HG03139 (cell line): ENCODE measurements around the gene MTMR3.

Source experiments
- ATAC-seq: cut with Tn5 transposase; IDR thresholded peaks from one replicate; pipeline ENCODE4 v1.9.1; 2021; ENCODE audit not compliant: unreplicated experiment

MTMR3 gene

GRCh38 chr22:30023099-30023660 lies 140.2 kb downstream of the MTMR3 start:
- no peak for ATAC-seq

- no peak for ATAC-seq
These were observed 141.3 kb downstream of the MTMR3 start for GRCh38 chr22:30024231-30024630.

GRCh38 chr22:30025221-30025620 lies 142.2 kb downstream of the MTMR3 start:
- ATAC-seq = no peak

GRCh38 chr22:30026756-30027155 lies 143.8 kb downstream of the MTMR3 start:
- no peak for ATAC-seq

- ATAC-seq = no peak
These were observed 144.2 kb downstream of the MTMR3 start for GRCh38 chr22:30027169-30027568.

DNA sequence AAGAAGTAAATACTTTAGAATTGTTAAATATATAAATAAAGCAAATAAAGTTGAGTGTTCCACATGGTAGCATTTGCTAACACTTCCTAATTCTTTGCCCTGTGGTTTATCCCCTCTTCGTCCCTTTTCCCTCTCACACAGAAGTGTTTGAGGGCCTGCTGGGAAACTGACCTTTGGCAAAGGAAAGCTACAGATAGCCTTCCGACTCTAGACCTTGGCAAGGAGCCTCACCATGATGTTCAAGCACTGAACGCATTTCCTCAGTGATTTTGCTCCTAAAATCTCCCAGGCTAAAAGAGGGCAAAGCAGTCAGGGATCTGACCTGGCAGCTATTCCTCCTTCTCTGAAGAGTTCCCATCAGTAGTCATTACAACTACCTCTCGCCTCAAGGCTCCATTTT lies 144.8 kb downstream of the MTMR3 start:
- ATAC-seq = no peak

- no peak for ATAC-seq
These were observed 145.8 kb downstream of the MTMR3 start for GRCh38 chr22:30028731-30029130.

DNA sequence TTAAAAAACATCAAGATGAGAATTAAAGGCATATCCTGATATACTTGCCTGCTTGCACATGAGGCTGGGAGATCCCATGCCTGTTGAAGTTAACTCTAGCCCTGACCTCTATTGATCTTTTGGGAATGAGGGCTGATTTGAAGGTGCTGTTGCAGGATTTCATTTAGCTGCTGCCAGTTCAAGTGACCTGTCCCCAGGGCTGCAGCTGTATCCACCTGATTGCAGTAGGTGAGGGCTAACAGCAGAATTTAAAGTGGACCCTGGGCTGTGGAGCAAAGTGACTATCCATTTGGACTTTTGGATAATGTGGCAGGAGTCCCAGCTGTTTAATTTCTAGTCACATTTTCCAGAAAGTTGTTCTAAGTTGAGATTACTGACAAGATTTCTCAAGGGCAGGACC lies 146.5 kb downstream of the MTMR3 start:
- ATAC-seq = no peak

- no peak for ATAC-seq
These were observed 147.4 kb downstream of the MTMR3 start for GRCh38 chr22:30030329-30030728.

- no peak for ATAC-seq
These were observed 148.4 kb downstream of the MTMR3 start for GRCh38 chr22:30031328-30031727.

GRCh38 chr22:30031764-30032455 lies 148.9 kb downstream of the MTMR3 start:
- ATAC-seq = no peak

GRCh38 chr22:30033137-30033536 lies 150.2 kb downstream of the MTMR3 start:
- ATAC-seq = no peak

DNA sequence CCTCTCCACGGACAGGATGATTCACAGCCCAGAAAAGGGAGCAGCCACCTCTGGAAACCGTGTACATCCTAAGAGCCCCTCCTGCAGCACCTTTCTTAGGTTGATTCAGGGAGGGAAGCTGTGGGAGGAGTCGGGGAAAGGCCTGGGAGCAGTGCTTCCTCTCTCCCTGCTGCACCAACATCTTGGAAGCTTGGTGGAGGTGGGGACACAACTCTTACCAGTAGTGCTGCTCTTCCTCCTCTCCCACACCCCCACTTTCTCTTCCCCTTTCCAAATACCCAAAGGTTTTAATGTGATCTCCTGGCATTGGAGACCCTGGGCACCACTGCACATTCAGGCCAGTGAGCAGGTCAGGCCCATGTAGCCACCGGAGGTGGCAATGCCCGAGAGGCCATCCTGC lies 150.9 kb downstream of the MTMR3 start:
- no peak for ATAC-seq

DNA sequence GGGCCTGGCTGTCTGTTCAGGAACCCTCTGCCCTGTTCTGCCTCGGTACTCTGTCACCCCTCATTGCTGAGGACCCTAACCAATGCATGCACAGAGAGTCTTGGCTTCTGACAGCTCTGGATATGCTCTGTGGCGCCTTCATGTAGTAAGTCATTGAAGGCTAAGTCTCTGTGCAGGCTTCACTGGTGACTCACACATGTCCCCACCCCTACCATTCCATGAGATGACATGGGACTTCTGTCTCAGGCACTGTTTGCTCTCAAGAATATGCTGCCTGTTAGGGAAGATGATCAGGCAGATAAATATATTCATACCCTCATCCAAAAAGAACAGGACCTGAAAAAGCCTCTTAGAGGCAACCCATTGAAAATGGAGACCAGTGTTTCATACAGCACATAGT lies 153.7 kb downstream of the MTMR3 start:
- no peak for ATAC-seq

GRCh38 chr22:30038219-30038618 lies 155.2 kb downstream of the MTMR3 start:
- ATAC-seq = no peak

DNA sequence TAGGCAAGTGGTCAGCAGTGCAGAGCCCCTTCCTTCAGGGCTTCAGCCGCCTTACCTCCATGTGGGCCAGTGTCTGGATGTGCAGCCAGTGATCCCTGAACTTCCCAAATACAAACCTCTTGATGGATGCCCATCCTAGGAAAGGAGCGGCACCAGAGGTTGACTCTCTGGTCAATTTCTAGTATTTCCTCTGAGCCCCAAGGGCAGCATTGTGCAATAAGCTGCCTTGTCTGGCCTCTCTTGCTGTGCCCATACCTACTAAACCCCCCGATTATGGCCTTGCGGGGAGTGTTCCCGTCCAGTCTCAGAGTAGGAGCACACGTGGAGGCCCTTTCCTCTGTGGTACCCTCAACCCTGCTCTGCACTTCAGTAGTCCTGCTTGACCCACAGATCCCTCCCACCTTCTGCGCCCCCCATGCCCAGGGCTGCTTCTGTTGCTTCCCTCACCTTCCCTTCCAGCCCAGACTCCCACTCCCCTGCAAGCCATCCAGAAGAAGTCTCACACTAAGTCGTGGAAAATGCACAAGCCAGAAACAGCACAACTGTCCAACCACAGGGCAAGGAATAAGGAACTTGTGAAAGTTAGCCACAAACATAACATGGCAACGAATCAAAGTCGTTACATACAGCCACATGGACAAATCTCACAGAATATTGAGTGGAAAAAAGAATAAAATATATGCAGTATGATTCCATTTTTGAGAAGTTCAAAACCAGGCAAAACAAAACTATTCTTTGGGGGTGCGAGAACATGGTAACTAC lies 157.7 kb downstream of the MTMR3 start:
- no peak for ATAC-seq

GRCh38 chr22:30041475-30041874 lies 158.5 kb downstream of the MTMR3 start:
- no peak for ATAC-seq

DNA sequence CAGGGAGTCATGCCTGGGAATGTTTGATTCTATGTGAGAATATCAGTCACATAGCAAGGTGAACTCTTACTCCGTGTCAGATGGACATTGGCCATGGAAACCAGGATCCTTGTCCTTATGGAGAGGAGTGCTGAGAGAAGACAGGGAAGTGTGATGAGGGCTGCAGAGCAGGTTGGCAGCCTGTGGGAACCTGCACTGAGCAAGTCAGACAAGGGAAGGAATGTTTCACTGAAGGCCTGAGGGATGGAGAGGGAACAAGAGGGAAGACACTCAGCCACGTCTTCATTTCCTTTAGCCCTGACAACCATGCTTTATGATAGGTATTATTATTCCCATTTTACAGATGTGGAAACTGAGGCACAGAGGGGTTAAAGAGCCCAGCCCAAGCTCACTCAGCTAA lies 158.9 kb downstream of the MTMR3 start:
- ATAC-seq = no peak

DNA sequence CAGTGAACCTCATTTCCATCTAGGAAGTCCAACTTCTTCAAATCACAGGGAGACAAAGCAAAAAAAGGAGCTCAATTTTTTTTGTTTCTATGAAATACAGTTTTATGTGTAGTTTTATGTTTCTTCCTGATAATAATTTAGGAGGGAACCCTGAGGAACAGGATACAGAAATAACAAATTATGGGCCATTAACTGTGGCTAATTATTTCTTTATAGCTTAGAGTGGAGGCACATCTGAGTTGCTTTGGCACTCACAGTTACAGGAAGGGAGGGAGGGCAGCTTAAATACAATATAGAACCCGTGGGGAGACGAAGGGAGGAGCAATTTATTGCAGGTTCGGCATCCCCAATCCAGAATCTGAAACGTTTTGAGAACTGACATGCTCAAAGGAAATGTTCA lies 160.2 kb downstream of the MTMR3 start:
- no peak for ATAC-seq

- no peak for ATAC-seq
These were observed 161.4 kb downstream of the MTMR3 start for GRCh38 chr22:30044369-30044768.

- no peak for ATAC-seq
These were observed 162.0 kb downstream of the MTMR3 start for GRCh38 chr22:30044881-30045493.

GRCh38 chr22:30045494-30045887 lies 162.5 kb downstream of the MTMR3 start:
- ATAC-seq = no peak
